ENCODE results near the gene ATXN7L1. TPM values are rescaled to one million over a fixed set of nuclear protein-coding genes. Genes with fewer than 3 reads are reported as not detected.

The ATXN7L1 gene
- total RNA-seq, 5 donors from 2014 or later (not counting 1 experiment from before 2014, with no cell fraction given) = 42.3 to 54.7 (median 47.4) TPM

DNA sequence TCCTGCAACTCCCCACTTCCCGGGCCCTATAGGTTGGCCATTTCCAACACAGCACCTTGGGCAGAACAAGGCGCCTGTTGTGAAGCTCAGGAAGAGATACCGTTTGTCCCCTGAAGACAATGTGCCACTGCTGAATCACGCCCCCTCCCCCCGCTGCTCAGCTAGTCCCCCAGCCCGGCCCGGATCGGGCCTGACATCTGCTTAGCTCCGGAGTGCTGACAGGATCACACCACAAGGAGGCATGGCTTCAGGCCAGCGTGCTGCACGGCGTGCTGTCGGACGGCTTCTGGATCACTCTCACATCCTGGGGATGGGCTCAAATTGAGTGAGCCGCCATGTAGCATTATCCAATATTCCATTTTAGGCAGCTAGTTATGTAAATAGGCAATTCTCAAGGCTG is 233.0 kb downstream of the ATXN7L1 start:
- no peak overlapping the region for H3K4me3 Mint-ChIP-seq
- WGBS (ENCODE audit: insufficient coverage) = 95% methylated on average over 9 of the region's 15 CpGs
- no peaks in the 10 kb centered on the region for H3K27me3 ChIP-seq (replicated peaks in 1 of 2; ENCODE audit: control insufficient read depth in 2 of 2, extremely low read depth in 1 of 2, insufficient read depth in 2 of 2, low read length in 1 of 2)
- H3K36me3 ChIP-seq (ENCODE audit: control insufficient read depth in 2 of 2, extremely low read depth in 1 of 2, insufficient read depth in 1 of 2, low read length in 1 of 2) = peaks cover 17 to 70% of the 10 kb centered on the region in 2 donors
- H3K9me3 Mint-ChIP-seq = no peaks in the 10 kb centered on the region
- H3K36me3 Mint-ChIP-seq = peaks cover 44% of the 10 kb centered on the region
- no peaks in the 10 kb centered on the region for H3K27me3 Mint-ChIP-seq
- DNase-seq (no peak), ATAC-seq (replicated peaks in 1 of 4) (no peak)
- H3K27ac Mint-ChIP-seq = no peak overlapping the region
- no peak overlapping the region for H3K4me3 ChIP-seq (ENCODE audit: control insufficient read depth in 1 of 2, extremely low read depth in 1 of 2, low read length in 1 of 2)
- peaks cover 0 to 3% (median 0%) of the 10 kb centered on the region in 3 donors for H3K4me1 Mint-ChIP-seq
- H3K9me3 ChIP-seq = no peaks in the 10 kb centered on the region
- CTCF ChIA-PET = interaction anchor here in 1 of 2 donors (0.9 kb wide), 1 partner anchor 11 kb away, joined by 6 read pairs; no protein-coding TSS in a partner anchor
- H3K4me1 ChIP-seq (ENCODE audit: control insufficient read depth in 1 of 2, extremely low read depth in 1 of 2, insufficient read depth in 2 of 2, low read length in 2 of 2) = no peaks in the 10 kb centered on the region
- H3K27ac ChIP-seq (ENCODE audit: low read length) = no peak overlapping the region
- POLR2A ChIA-PET = interaction anchor here in 1 of 2 donors (0.6 kb wide), 1 partner anchor 32 kb away, joined by 3 read pairs; no protein-coding TSS in a partner anchor

DNA sequence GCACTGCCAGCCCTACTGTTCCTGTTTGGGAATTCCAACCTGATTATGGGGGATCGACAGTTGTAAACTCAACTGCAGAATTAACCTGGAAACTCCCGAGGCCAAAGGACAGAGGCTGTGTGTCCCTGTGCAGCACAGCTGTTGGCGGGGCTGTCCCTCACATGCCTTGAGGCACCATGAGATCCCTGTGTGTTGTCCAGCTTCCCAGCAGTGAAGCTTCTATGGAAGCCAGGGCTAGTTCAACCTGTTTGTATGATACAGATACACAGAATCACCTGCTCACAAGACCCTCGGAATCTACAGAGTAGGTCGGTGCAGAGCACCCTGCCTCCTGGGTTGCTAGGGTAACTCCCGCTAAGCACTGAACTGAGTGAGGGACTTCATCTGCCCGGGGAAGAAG is 234.1 kb downstream of the ATXN7L1 start:
- ChIA-PET POLR2A (interaction anchor here in 1 of 2 donors (0.5 kb wide), 1 partner anchor 23 kb away, joined by 6 read pairs; no protein-coding TSS in a partner anchor), CTCF (no interaction called here)
- Histone ChIP-seq H3K27ac (ENCODE audit: low read length) (no peak overlapping the region), H3K36me3 (ENCODE audit: control insufficient read depth in 2 of 2, extremely low read depth in 1 of 2, insufficient read depth in 1 of 2, low read length in 1 of 2) (peaks cover 15 to 74% of the 10 kb centered on the region in 2 donors), H3K9me3 (no peaks in the 10 kb centered on the region), H3K4me3 (ENCODE audit: control insufficient read depth in 1 of 2, extremely low read depth in 1 of 2, low read length in 1 of 2) (no peak overlapping the region), H3K27me3 (replicated peaks in 1 of 2; ENCODE audit: control insufficient read depth in 2 of 2, extremely low read depth in 1 of 2, insufficient read depth in 2 of 2, low read length in 1 of 2) (no peaks in the 10 kb centered on the region), H3K4me1 (ENCODE audit: control insufficient read depth in 1 of 2, extremely low read depth in 1 of 2, insufficient read depth in 2 of 2, low read length in 2 of 2) (no peaks in the 10 kb centered on the region)
- no peak for ATAC-seq (replicated peaks in 1 of 4)
- H3K27me3 Mint-ChIP-seq = no peaks in the 10 kb centered on the region
- no peak overlapping the region for H3K4me3 Mint-ChIP-seq
- 96% methylated on average over 5 of the region's 7 CpGs for WGBS (ENCODE audit: insufficient coverage)
- peaks cover 0 to 3% (median 0%) of the 10 kb centered on the region in 3 donors for H3K4me1 Mint-ChIP-seq
- DNase-seq = no peak
- H3K36me3 Mint-ChIP-seq = peaks cover 49% of the 10 kb centered on the region
- H3K9me3 Mint-ChIP-seq = no peaks in the 10 kb centered on the region
- no peak overlapping the region for H3K27ac Mint-ChIP-seq

DNA sequence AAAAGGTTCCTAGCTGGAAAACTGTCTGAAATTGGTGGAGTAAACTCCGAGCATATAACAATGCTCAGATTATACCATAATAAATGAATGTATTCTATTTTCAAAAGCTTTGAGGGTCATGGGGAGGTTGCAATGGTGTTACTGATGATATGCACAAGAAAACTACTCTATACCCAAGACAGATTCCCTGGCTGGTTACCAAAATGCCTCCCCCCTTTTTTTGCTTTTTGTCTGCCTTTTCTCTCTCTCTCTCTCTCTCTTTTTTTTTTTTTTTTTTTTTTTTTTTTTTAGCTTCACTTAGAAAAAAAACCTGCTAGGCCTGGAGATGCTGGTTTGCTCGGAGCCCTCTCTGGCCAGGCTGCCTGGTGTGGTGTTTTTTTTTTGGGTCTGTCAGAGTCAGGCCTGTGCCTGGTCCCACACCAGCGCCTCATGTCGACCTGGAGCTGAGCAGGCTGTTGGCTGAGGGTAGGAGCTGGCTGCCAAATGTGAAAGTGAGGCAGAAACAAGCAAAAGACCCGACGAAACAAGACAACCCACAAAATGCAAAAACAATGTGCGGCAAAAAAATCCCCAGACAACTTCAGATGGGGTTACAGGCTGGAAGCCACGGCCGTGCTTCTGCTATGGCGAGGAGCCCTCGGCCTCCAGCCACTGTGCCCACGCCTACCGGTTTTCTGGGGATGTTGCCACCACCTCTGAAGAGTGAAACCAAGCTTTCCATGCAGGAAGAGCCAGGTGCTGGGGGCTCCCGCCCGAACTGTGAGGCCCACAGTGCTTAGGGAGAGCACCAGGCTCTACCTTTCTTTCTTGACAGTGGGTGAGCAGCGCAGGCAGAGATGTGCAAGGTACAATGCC is 235.2 kb downstream of the ATXN7L1 start:
- no peaks in the 10 kb centered on the region for H3K27me3 Mint-ChIP-seq
- Histone ChIP-seq H3K27me3 (replicated peaks in 1 of 2; ENCODE audit: control insufficient read depth in 2 of 2, extremely low read depth in 1 of 2, insufficient read depth in 2 of 2, low read length in 1 of 2) (no peaks in the 10 kb centered on the region), H3K27ac (ENCODE audit: low read length) (no peak overlapping the region), H3K36me3 (ENCODE audit: control insufficient read depth in 2 of 2, extremely low read depth in 1 of 2, insufficient read depth in 1 of 2, low read length in 1 of 2) (peaks cover 21 to 79% of the 10 kb centered on the region in 2 donors), H3K4me1 (ENCODE audit: control insufficient read depth in 1 of 2, extremely low read depth in 1 of 2, insufficient read depth in 2 of 2, low read length in 2 of 2) (no peaks in the 10 kb centered on the region), H3K4me3 (ENCODE audit: control insufficient read depth in 1 of 2, extremely low read depth in 1 of 2, low read length in 1 of 2) (no peak overlapping the region), H3K9me3 (no peaks in the 10 kb centered on the region)
- ChIA-PET CTCF (interaction anchor here (0.7 to 0.9 kb wide), 2 partner anchors 122 to 1913 kb away, joined by 3 to 9 read pairs; no protein-coding TSS in a partner anchor), POLR2A (interaction anchor here (0.7 kb wide), 2 partner anchors 578 to 1481 kb away, joined by 4 to 18 read pairs; no protein-coding TSS in a partner anchor)
- H3K9me3 Mint-ChIP-seq = no peaks in the 10 kb centered on the region
- H3K36me3 Mint-ChIP-seq = peaks cover 57% of the 10 kb centered on the region
- ATAC-seq (replicated peaks in 1 of 4) = no peak
- peaks cover 0 to 3% (median 0%) of the 10 kb centered on the region in 3 donors for H3K4me1 Mint-ChIP-seq
- 93% methylated on average over 8 of the region's 16 CpGs for WGBS (ENCODE audit: insufficient coverage)
- no peak overlapping the region for H3K27ac Mint-ChIP-seq
- DNase-seq = no peak
- no peak overlapping the region for H3K4me3 Mint-ChIP-seq

DNA sequence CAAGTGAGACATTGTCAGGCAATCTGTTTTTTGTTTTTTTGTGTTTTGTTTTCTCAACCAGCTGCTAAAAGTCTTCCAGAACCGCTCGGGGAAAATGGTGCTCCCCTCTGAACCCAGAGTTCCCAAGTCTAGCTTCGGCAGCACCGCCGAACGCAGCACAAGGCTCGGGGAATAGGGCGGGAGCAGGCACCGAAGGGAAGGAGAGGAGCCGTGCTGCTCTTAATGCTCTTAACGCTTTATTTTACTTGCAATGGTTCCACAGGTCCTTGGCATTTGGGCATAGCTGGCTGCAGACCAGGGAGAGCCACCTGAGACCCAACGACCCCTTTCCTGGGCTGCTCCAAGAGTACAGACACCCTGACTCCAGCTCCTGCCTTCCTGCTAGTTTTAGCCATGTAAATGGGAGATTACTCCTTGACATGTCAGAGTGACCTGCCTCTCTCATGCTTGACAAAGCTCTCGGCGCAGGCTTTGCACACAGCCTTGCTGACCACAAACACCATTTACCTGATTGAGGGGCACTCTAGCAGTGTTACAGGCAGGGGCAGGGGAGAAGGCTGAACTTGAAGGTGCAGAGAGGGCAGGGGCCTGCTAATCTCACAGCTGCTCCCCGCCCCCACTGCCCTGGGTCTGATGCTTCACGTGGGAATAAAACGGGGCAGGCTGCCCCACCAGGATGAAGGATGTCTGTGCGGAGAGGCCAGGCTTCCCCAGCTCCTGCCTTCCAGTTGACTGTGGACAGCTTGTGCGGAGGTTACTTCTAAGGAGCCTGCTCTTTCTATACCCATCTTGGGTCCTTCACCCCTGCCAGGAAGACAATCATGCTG is 236.5 kb downstream of the ATXN7L1 start:
- Histone ChIP-seq H3K27ac (ENCODE audit: low read length) (no peak overlapping the region), H3K4me3 (ENCODE audit: control insufficient read depth in 1 of 2, extremely low read depth in 1 of 2, low read length in 1 of 2) (no peak overlapping the region), H3K27me3 (replicated peaks in 1 of 2; ENCODE audit: control insufficient read depth in 2 of 2, extremely low read depth in 1 of 2, insufficient read depth in 2 of 2, low read length in 1 of 2) (no peaks in the 10 kb centered on the region), H3K36me3 (ENCODE audit: control insufficient read depth in 2 of 2, extremely low read depth in 1 of 2, insufficient read depth in 1 of 2, low read length in 1 of 2) (peaks cover 24 to 87% of the 10 kb centered on the region in 2 donors), H3K4me1 (ENCODE audit: control insufficient read depth in 1 of 2, extremely low read depth in 1 of 2, insufficient read depth in 2 of 2, low read length in 2 of 2) (no peaks in the 10 kb centered on the region), H3K9me3 (no peaks in the 10 kb centered on the region)
- no peak for DNase-seq
- WGBS (ENCODE audit: insufficient coverage) = 96% methylated on average over 16 of the region's 19 CpGs
- ATAC-seq (replicated peaks in 1 of 4) = no peak
- H3K27ac Mint-ChIP-seq = no peak overlapping the region
- ChIA-PET POLR2A (no interaction called here), CTCF (interaction anchor here in 1 of 2 donors (0.9 kb wide), 1 partner anchor 123 kb away, joined by 3 read pairs; no protein-coding TSS in a partner anchor)
- no peaks in the 10 kb centered on the region for H3K9me3 Mint-ChIP-seq
- no peak overlapping the region for H3K4me3 Mint-ChIP-seq
- H3K36me3 Mint-ChIP-seq = peaks cover 63% of the 10 kb centered on the region
- peaks cover 0 to 3% (median 0%) of the 10 kb centered on the region in 3 donors for H3K4me1 Mint-ChIP-seq
- no peaks in the 10 kb centered on the region for H3K27me3 Mint-ChIP-seq

DNA sequence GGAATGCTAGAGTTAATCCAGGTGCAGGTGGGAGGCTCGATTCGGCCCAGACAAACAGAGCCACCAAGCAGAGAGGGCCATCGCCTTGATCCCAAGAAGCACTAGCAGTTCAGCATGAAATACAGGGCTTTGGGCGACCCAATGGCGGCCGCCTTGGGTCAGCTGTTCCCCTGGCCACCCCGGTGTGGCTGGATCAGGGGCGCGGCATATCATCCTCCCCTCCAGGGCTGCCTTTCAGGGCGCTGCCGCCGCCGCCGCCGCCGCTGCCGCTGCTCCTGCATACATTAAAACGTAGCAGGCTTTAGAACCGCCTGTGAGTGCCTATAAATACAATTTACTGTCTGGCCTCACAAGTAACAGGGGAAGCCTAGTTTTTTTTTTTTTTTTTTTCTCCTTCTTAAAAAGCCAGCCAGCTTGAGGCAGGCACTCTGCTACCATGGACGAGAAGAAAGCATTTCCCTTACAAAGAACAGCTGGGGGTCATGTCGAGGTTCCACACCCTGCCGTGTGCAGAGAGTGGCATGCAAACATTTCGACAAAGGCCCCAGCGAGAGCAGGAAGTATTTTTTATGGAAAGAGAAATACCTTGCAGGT is 237.4 kb downstream of the ATXN7L1 start:
- Histone ChIP-seq H3K4me1 (ENCODE audit: control insufficient read depth in 1 of 2, extremely low read depth in 1 of 2, insufficient read depth in 2 of 2, low read length in 2 of 2) (no peaks in the 10 kb centered on the region), H3K27ac (ENCODE audit: low read length) (no peak overlapping the region), H3K4me3 (ENCODE audit: control insufficient read depth in 1 of 2, extremely low read depth in 1 of 2, low read length in 1 of 2) (no peak overlapping the region), H3K36me3 (ENCODE audit: control insufficient read depth in 2 of 2, extremely low read depth in 1 of 2, insufficient read depth in 1 of 2, low read length in 1 of 2) (peaks cover 24 to 94% of the 10 kb centered on the region in 2 donors), H3K27me3 (replicated peaks in 1 of 2; ENCODE audit: control insufficient read depth in 2 of 2, extremely low read depth in 1 of 2, insufficient read depth in 2 of 2, low read length in 1 of 2) (no peaks in the 10 kb centered on the region), H3K9me3 (no peaks in the 10 kb centered on the region)
- no peak overlapping the region for H3K4me3 Mint-ChIP-seq
- POLR2A ChIA-PET = no interaction called here
- H3K27me3 Mint-ChIP-seq = no peaks in the 10 kb centered on the region
- WGBS (ENCODE audit: insufficient coverage) = 95% methylated on average over 19 of the region's 24 CpGs
- H3K4me1 Mint-ChIP-seq = no peaks in the 10 kb centered on the region
- ATAC-seq (replicated peaks in 1 of 4) (no peak), DNase-seq (no peak)
- H3K27ac Mint-ChIP-seq = no peak overlapping the region
- H3K36me3 Mint-ChIP-seq = peaks cover 65% of the 10 kb centered on the region
- no peaks in the 10 kb centered on the region for H3K9me3 Mint-ChIP-seq
- CTCF ChIA-PET = no interaction called here

DNA sequence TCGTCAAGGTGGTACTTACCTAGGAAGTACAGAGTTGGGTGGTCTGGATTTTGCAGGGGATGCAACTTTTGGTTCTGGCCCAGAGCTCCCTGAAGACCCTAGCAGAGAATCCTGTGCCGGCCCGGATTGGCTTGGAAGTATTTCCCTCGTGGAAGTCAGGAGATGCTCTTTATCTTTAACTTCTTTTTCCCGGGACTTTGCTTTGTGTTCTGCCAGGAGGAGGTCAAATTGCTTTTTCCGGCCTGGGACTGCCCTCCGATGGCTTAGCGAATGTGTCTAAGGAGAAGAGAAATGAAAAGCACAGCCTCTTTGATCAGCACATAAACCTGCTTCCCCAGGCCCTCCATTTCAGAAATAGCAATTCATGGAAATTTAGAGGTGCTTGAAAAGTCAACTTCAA is 238.1 kb downstream of the ATXN7L1 start:
- Mint-ChIP-seq H3K36me3 (peaks cover 72% of the 10 kb centered on the region), H3K27ac (no peak overlapping the region), H3K9me3 (no peaks in the 10 kb centered on the region), H3K27me3 (no peaks in the 10 kb centered on the region), H3K4me3 (no peak overlapping the region), H3K4me1 (no peaks in the 10 kb centered on the region)
- Histone ChIP-seq H3K4me3 (ENCODE audit: control insufficient read depth in 1 of 2, extremely low read depth in 1 of 2, low read length in 1 of 2) (no peak overlapping the region), H3K27ac (ENCODE audit: low read length) (no peak overlapping the region), H3K9me3 (no peaks in the 10 kb centered on the region), H3K4me1 (ENCODE audit: control insufficient read depth in 1 of 2, extremely low read depth in 1 of 2, insufficient read depth in 2 of 2, low read length in 2 of 2) (no peaks in the 10 kb centered on the region), H3K36me3 (ENCODE audit: control insufficient read depth in 2 of 2, extremely low read depth in 1 of 2, insufficient read depth in 1 of 2, low read length in 1 of 2) (peaks cover 23 to 93% of the 10 kb centered on the region in 2 donors), H3K27me3 (replicated peaks in 1 of 2; ENCODE audit: control insufficient read depth in 2 of 2, extremely low read depth in 1 of 2, insufficient read depth in 2 of 2, low read length in 1 of 2) (no peaks in the 10 kb centered on the region)
- ATAC-seq (replicated peaks in 1 of 4) = no peak
- CTCF ChIA-PET = no interaction called here
- POLR2A ChIA-PET = no interaction called here
- WGBS (ENCODE audit: insufficient coverage) = 97% methylated on average over 4 of the region's 8 CpGs
- DNase-seq = no peak

Data from T-cell (primary cell).